Motor neuron (in vitro differentiated cells): Measurements from ENCODE around the gene SLC26A3. TPM values are rescaled to one million over a fixed set of nuclear protein-coding genes. Genes with fewer than 3 reads are reported as not detected.

Experiments
- ATAC-seq, 8 experiments: fragments of 200-7000 bp; cut with Tn5 transposase; replicated peaks in 6 of 8; 2 replicates each; pipeline ENCODE4 v1.8.0; 2021; ENCODE audit warnings: mild to moderate bottlenecking in 8 of 8, moderate library complexity in 8 of 8
- H3K27ac ChIP-seq, 2 donors: fragments of 250-450 bp; sonication (Bioruptor Pico); 2 replicates each; pipeline ENCODE4 v1.9.0; 2021; ENCODE audit warnings: antibody characterized with exemption in 2 of 2, mild to moderate bottlenecking in 2 of 2, moderate library complexity in 1 of 2
- H3K4me1 ChIP-seq, 2 donors: fragments of 250-450 bp; sonication (Bioruptor Pico); replicated peaks in 1 of 2; 2 replicates each; pipeline ENCODE4 v1.6.1; 2021; ENCODE audit warnings: antibody characterized with exemption in 2 of 2, mild to moderate bottlenecking in 2 of 2, moderate library complexity in 1 of 2
- H3K4me3 ChIP-seq, 5 donors: fragments of 250-450 bp; sonication (Bioruptor Pico); 2 replicates each; pipeline ENCODE4 v1.9.0; 2021; ENCODE audit warnings: antibody characterized with exemption in 5 of 5, mild to moderate bottlenecking in 5 of 5, moderate library complexity in 4 of 5
- WGBS, 10 experiments: fragments of 450-650 bp; shearing (Covaris generic); methylation state at CpG; one replicate each; pipeline ENCODE4 v1.0.0; 2022; 5-methylcytosine and 5-hydroxymethylcytosine counted together
- in situ Hi-C, 9 experiments: fragments of 400-800 bp; cut with MboI; loops; one replicate each; pipeline ENCODE4 v1.15.0; 2021; ENCODE audit warnings: low sequenced_read_pairs in 9 of 9, low pct_unique_long_range_greater_than_20kb in 2 of 9; ENCODE audit not compliant: unreplicated experiment in 9 of 9
- total RNA-seq, 8 experiments: library from RNA; unstranded; fragments of 300-600 nt; gene quantifications; 2 replicates each; pipeline versions ENCODE4 v1.2.3 to v1.2.4, GENCODE V29; 2022

SLC26A3 gene
- total RNA-seq, 8 experiments from 2014 or later, result 0.05 to 0.21 (median 0.17) TPM; not detected in 5

DNA sequence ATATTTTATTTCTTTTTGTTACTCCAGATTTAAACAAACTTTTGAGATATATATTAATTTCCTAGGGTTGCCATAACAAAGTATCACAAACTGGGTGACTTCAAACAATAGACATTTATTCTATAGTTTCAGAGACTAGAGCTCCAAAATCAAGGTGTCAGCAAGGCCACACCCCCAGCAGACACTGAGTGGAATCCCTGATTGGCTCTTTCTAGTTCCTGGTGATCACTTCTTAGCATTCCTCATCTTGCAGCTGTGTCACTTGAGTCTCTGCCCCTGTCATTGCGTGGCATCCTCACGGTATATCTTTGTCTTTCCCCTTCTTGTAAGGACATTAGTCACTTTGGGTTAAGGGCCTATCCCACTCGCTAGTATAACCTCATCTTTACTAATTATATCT lies 7.6 kb upstream of the SLC26A3 start:
- in situ Hi-C loops, result no loop called here
- 8 to 100% (median 71%) methylated on average over 1 to 3 of the region's 3 CpGs; no CpG with 5 or more reads in 2 of the 10 experiments for WGBS, 10 experiments
- no peak for ATAC-seq

DNA sequence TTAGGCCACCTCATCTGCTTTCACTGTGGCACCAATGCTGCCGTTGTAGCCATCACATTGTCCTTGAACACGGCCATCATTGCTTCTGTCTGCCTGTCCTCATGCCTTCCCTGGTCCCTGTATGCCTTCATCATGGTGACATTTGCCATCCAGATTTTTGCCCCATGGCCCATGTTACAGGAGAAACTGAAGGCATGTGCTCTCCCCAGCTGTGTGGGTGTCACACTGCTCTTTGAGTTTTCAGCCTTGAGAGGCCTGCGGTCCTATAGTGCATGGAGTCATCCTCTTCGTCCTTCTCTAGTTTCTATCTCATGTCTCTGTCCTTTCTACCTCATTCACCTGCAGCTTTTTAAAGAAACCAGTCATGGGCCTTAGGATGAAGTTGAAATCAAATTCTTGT lies 6.2 kb upstream of the SLC26A3 start:
- in situ Hi-C loops, result no loop called here
- WGBS, 10 experiments, result 60 to 100% (median 84%) methylated on average over 1 to 4 of the region's 4 CpGs; no CpG with 5 or more reads in 2 of the 10 experiments
- ATAC-seq, result no peak
- no peak overlapping the region for H3K27ac ChIP-seq
- no peaks in the 10 kb centered on the region for H3K4me1 ChIP-seq
- no peak overlapping the region for H3K4me3 ChIP-seq

More for the DNA sequence above, 7.6 kb upstream of the SLC26A3 start:
- H3K4me1 ChIP-seq, result no peaks in the 10 kb centered on the region
- no peak overlapping the region for H3K4me3 ChIP-seq
- no peak overlapping the region for H3K27ac ChIP-seq

DNA sequence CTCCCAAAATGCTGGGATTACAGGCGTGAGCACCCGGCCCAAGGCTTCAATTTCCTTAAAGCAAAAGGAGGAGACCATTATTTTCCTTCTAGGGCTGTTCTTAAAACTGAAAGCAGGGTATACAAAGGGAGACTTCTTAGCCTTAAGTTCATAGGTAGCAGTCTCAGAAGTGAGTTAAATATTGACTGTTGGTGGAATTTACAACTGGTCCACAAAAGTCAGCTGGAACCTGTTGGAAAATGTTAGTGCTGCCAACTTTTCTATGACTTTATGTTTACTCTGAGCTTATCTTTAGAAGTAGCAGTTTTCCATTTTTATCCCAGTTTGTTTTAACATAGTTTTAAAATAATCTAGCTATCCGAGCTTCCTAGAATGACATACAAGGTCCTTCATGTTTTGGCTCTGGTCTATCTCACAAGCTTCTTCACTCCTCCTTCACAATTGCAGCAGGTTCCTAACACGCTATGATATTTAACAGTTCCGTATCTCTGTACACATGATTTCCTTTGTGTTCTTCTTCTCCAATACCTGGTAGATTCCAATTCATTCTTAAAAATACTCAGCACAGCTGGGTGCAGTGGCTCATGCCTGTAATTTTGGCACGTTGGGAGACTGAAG lies 3.3 kb downstream of the SLC26A3 start:
- in situ Hi-C loops, result no loop called here
- no peak overlapping the region for H3K27ac ChIP-seq
- WGBS, 10 experiments, result 7 to 79% (median 47%) methylated on average over 1 to 6 of the region's 6 CpGs

DNA sequence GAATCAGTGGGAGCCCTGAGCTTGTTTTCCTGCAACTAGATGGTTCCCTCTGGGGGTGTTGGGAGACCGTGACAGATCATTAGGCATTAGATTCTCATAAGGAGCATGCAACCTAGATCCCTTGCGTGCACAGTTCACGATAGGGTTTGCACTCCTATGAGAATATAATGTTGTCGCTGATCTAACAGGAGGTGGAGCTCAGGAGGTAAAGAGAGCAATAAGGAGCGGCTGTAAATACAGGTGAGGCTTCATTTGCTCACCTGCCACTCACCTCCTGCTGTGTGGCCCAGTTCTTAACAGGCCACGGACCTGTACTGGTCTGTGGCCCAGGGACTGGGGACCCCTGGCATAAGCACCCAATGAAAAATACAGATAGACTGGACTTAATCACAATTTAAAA lies 10.7 kb downstream of the SLC26A3 start:
- no peak for ATAC-seq
- Histone ChIP-seq H3K4me1 (no peaks in the 10 kb centered on the region), H3K4me3 (no peak overlapping the region), H3K27ac (no peak overlapping the region)
- in situ Hi-C loops, result no loop called here
- WGBS, 10 experiments, result 19 to 100% (median 80%) methylated on average over 1 to 4 of the region's 6 CpGs

More for the DNA sequence above, 3.3 kb downstream of the SLC26A3 start:
- Histone ChIP-seq H3K4me1 (no peaks in the 10 kb centered on the region), H3K4me3 (no peak overlapping the region)
- ATAC-seq, result no peak

DNA sequence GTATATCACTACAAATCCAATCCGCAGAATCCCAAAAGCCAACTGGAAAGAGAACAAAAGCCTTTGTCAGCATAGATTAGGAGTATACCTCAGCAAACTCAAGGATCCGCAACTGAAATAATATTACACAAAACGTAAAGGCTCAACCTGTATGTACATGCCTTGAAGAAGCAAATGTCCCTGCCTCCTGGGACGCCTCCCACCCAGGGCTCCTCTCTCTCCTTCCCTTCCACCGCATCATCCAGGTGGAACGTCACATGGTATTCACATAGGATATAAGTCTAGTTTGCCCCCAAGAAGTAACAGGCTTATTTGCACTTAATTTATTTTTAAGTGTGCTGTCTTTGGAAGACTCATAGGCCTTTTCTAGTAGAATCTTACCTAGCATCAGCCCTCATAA lies 13.4 kb downstream of the SLC26A3 start:
- in situ Hi-C loops, result no loop called here
- no peak overlapping the region for H3K27ac ChIP-seq
- WGBS, 10 experiments, result 57 to 100% (median 93%) methylated on average over 1 to 6 of the region's 6 CpGs; no CpG with 5 or more reads in 1 of the 10 experiments
- H3K4me1 ChIP-seq, result no peaks in the 10 kb centered on the region
- no peak for ATAC-seq
- no peak overlapping the region for H3K4me3 ChIP-seq

DNA sequence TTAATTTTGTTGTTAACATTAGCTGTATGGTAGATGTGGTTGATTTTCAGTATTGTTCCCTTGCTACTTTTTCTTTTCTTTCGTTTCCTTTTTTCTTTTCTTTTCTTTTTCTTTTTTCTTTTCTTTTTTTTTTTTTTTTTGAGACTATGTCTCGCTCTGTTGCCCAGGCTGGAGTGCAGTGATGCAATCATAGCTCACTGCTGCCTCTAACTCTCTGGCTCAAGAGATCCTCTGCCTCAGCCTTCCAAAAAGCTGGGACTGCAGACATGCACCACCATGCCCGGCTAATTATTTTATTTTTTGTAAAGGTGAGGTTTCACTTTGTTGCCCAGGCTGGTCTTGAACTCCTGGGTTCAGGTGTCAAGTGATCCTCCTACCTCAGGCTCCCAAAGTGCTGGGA lies 14.4 kb downstream of the SLC26A3 start:
- Histone ChIP-seq H3K4me3 (no peak overlapping the region), H3K27ac (no peak overlapping the region), H3K4me1 (no peaks in the 10 kb centered on the region)
- no peak for ATAC-seq
- in situ Hi-C loops, result no loop called here
- WGBS, 10 experiments, result 26 to 87% (median 45%) methylated on average over 2 to 3 of the region's 3 CpGs; no CpG with 5 or more reads in 1 of the 10 experiments

DNA sequence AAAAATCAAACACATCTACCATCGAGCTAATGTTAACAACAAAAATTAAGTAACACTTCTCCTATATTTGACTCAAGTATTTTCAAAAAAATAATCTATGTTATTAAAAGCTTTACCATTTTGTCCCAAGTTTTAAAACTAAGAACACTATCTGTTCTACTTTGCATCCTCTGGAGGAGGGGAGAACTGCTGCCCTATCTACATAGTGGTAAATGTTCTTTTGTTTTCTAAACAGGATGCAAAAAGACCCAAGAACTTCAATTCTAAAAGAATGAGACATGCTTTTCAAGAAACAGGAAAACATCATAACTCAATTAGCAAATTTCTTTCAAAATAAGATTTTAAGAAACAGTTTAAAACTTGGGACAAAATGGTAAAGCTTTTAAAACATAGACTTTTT lies 14.8 kb downstream of the SLC26A3 start:
- WGBS, 10 experiments, result 0 to 100% (median 75%) methylated on average over 1 of the region's 1 CpG; no CpG with 5 or more reads in 2 of the 10 experiments
- no peak overlapping the region for H3K27ac ChIP-seq
- no peak for ATAC-seq
- no peaks in the 10 kb centered on the region for H3K4me1 ChIP-seq
- no peak overlapping the region for H3K4me3 ChIP-seq
- in situ Hi-C loops, result no loop called here

DNA sequence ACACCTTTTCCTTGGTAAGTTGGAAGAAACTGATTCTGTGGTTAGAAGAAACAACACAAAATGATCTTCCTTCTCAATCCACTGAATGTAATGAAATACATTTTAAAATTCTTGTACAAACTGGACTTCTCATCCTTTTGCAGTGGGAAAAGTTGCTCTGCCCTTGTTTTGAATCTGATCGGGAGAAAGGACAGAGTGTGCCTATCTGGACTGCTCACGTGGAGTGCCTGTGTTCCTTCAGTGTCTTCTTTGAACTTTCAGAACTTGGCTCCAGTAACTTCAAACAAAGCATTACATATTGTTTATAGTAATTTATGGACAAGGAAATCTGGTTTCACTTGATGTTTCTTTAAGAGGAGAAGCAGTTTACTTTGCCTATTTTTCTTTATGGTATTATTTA lies 17.1 kb downstream of the SLC26A3 start:
- 0 to 100% (median 57%) methylated on average over 1 to 2 of the region's 2 CpGs; no CpG with 5 or more reads in 2 of the 10 experiments for WGBS, 10 experiments
- H3K4me3 ChIP-seq, result no peak overlapping the region
- H3K4me1 ChIP-seq, result no peaks in the 10 kb centered on the region
- no peak overlapping the region for H3K27ac ChIP-seq
- in situ Hi-C loops, result no loop called here
- no peak for ATAC-seq

DNA sequence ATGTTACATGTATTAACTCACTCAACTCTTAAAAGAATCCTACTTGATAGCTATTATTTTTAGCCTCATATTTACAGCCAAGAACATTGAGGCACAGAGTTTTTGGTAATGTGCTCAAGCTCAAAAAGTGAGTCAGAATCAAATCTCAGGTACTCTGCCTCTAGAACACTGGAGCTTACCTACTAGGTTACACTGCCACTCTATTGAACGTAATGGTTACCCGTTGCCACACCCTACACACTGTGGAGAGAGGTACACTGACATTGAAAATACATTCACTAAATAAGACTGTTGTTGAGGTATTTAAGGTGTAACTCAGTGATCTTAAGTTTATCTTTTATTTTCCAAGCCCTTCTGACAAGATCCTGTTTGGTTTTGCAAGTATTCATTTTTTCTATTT lies 17.9 kb downstream of the SLC26A3 start:
- Histone ChIP-seq H3K4me3 (no peak overlapping the region), H3K27ac (no peak overlapping the region), H3K4me1 (no peaks in the 10 kb centered on the region)
- 76 to 100% (median 91%) methylated on average over 1 to 2 of the region's 2 CpGs; no CpG with 5 or more reads in 4 of the 10 experiments for WGBS, 10 experiments
- in situ Hi-C loops, result no loop called here
- no peak for ATAC-seq

DNA sequence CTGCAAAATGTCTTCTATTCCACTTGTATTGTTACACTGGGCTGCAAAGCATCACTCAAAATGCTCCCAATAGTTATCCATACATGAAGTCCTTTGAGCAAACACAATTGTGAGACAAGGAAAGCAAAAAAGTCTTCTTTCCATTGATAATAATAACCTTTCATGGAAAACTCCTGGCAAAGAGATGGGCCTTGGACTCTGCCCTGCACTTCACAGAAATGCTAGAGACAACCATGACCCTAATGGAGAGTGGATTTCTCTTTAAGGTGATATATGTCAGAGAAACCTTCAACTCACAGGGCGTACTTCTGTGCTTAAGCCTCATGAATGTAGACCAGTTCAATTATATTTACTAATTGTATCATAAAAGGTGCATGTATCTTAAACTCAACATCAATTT lies 19.4 kb downstream of the SLC26A3 start:
- 0 to 90% (median 60%) methylated on average over 1 of the region's 1 CpG; no CpG with 5 or more reads in 4 of the 10 experiments for WGBS, 10 experiments

DNA sequence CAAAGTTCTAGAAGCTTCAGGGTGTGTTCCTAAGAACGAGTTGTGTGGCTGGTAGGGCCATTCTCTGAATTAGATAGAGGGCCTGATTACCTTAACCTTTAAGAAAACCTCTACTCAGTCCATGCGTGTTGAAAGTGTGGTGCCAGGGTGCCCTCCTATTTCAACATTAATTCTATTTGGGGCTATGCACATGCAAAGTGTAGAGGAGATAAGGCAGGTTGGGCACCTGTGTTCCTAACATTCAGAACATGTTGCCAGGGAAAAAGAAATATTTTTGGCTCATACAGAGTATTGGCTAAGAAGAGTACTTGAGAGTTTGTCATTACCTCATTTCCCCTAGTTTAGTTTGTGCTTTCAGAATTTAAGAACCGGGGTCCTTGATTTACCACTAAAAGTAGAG lies 20.6 kb downstream of the SLC26A3 start:
- H3K4me3 ChIP-seq, result no peak overlapping the region
- no peak overlapping the region for H3K27ac ChIP-seq
- no peak for ATAC-seq
- WGBS, 10 experiments, result 40 to 100% (median 60%) methylated on average over 1 to 3 of the region's 3 CpGs
- in situ Hi-C loops, result no loop called here
- H3K4me1 ChIP-seq, result no peaks in the 10 kb centered on the region

More for the DNA sequence above, 19.4 kb downstream of the SLC26A3 start:
- no peak overlapping the region for H3K27ac ChIP-seq
- H3K4me3 ChIP-seq, result no peak overlapping the region
- no peaks in the 10 kb centered on the region for H3K4me1 ChIP-seq
- in situ Hi-C loops, result no loop called here
- ATAC-seq, result no peak

DNA sequence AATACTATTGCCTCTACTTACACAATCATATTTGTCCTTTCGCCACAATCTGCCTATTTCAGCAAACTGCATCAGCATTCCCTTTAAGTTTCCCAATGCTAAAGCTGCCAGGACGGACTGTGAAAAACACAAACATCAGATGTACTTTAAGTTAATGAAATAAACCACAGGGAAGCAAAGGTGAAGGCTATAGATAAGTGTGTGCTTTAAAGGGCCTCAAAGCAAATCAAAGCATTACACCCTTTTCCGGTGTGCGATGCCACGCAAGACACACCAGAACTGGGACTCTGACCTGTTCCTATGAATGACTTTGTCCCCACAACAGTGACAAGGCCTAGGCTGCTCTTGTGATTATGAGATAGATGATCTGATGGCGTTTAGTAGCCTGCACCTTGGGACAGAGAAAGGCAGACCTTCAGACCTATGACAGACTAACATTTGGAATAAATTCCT lies 23.4 kb downstream of the SLC26A3 start:
- no peaks in the 10 kb centered on the region for H3K4me1 ChIP-seq
- in situ Hi-C loops, result no loop called here
- H3K4me3 ChIP-seq, result no peak overlapping the region
- 40 to 100% (median 81%) methylated on average over 1 to 6 of the region's 6 CpGs for WGBS, 10 experiments
- ATAC-seq, result no peak
- H3K27ac ChIP-seq, result no peak overlapping the region

DNA sequence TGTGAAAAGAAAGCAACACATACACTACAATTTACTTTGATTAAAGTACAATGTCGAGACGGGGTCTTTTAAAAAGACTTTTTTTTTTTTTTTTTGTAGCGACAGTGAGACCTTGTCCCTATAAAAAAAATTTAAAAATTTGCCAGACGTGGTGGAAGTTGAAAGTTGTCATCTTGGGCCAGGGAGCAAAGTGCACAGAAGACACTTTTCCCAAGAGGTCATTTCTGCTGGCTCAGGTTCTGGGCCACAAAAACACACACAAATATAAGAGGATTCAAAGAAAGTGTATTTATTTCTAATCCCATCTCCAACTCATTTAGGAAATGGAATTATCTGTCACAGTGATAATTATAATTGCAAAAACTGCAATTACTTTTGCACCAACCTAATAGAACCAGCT lies 24.7 kb downstream of the SLC26A3 start:
- in situ Hi-C loops, result no loop called here

DNA sequence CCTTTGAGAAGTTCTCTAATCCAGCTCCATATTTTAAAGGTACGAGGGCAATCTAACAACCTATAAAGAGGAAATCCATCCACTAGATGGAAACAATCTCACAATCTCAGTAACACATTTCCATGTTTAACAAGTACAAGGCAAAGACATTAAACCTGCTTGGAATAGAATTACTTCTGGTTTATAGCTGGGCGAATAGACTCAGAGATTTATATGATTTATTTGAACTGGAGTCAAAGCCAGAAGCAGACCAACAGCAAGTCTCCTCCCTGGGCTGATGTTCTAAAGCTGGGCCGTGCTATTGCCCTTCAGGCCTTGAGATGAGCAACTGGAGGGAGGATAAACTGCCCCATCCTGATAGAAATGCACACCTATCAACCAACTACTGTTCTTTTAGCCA lies 25.3 kb downstream of the SLC26A3 start:
- no peak for ATAC-seq
- Histone ChIP-seq H3K4me1 (no peaks in the 10 kb centered on the region), H3K27ac (no peak overlapping the region), H3K4me3 (no peak overlapping the region)
- in situ Hi-C loops, result no loop called here
- WGBS, 10 experiments, result 50 to 100% (median 87%) methylated on average over 1 to 2 of the region's 3 CpGs; no CpG with 5 or more reads in 2 of the 10 experiments

More for the DNA sequence above, 24.7 kb downstream of the SLC26A3 start:
- no peak for ATAC-seq
- WGBS, 10 experiments, result 33 to 90% (median 74%) methylated on average over 2 to 4 of the region's 4 CpGs; no CpG with 5 or more reads in 4 of the 10 experiments
- no peaks in the 10 kb centered on the region for H3K4me1 ChIP-seq
- H3K4me3 ChIP-seq, result no peak overlapping the region
- no peak overlapping the region for H3K27ac ChIP-seq
